ENCODE measurements around the gene MBLAC1.

Gene MBLAC1
- 0.34 to 2.6 (median 1.0) reads per million in 17 experiments for total RNA-seq

DNA sequence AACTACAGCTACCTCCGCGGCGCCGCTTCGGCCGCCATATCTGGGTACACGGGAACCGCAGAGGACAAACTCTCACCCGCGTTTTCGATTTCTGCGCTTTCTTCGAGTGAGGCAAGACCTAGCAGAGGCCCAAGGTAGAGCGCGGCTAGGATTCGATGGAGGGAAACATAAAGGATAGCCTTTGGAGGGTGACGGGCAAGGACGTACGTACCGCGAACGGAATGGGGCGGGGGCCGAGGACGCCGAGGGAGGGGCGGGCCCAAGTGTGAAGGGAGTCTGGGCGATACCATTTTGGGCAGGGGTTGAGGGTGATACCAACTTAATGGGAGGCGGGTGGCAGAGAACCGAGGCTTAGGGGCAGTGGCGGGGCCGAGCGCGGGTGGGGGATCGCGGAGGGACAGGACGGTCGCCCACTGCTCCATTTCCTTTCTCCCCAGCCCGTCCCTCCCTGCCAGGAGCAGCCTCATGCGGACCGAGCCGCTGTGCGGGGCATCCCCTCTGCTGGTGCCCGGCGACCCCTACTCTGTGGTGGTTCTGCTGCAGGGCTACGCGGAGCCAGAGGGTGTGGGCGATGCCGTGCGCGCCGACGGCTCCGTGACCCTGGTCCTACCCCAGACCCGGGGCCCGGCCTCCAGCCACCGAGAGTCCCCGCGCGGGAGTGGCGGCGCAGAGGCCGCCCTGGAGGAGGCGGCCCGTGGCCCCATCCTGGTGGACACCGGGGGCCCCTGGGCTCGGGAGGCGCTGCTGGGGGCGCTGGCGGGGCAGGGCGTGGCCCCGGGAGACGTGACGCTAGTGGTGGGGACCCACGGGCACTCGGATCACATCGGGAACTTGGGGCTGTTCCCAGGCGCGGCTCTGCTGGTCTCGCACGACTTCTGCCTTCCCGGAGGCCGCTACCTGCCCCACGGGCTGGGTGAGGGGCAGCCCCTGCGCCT, at the start of gene MBLAC1:
Gene MBLAC1 (plus strand): TSS at position 37 of the 935 bp plus-strand sequence. CDS start 429 bp downstream, at position 466.
- DNase-seq = peak; percentile 91 to 95 (median 94)

DNA sequence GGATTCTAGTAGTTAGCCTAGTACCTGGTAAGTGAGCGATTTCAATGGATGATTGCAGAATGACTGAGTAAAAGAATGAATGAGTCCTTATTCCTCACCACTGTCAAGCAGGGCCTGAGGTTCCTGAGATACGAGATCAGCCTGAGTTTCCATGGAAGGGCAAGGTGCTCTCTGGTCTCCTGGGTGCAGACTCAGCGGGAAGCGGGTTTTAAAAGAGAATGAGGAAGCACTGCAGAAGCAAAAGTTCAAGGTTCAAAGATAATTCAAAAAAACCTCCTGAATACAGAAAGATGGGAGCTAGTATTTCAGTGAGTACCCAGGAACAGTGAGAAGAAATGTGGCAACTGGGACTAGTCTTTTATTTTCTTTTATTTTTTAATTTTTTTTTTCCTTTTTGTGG, 49.6 kb upstream of the MBLAC1 start:
- no peak for DNase-seq

DNA sequence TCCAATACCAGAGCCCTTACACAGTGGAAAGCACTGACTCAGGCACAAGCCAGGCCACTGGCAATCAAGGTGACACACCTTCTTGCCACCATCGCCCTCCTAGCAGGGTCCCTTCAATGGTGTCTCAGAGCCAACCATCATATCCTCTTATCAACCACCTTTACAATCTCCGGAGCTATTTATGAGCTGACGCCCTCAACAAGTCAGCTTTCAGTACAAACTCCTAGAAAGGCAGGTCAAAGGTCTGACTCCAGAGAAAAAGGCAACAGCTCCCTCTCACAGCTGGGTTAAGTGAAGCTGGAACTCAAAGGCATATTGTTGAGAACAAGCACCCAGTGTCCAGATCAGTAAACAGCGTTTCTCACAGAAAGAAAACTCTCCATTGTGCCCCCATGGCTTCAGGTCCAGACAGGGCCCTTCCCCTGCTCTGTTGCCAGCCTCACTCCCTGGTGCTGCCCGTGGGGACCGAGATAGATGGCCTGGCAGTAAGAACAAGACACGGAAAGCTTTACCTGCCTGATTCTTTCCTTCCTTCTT, 47.7 kb upstream of the MBLAC1 start:
- DNase-seq = no peak

GRCh38 chr7:100080907-100081534, 45.7 kb upstream of the MBLAC1 start:
- peak; percentile 22 to 38 (median 30) for DNase-seq

- peak; percentile 99 for DNase-seq
Measured at GRCh38 chr7:100081535-100082102, 45.1 kb upstream of the MBLAC1 start, which contains the start of gene ZNF3. TSS of gene ZNF3 (minus strand) at chr7:100081723. CDS start at chr7:100077357, 4,366 bp downstream.

DNA sequence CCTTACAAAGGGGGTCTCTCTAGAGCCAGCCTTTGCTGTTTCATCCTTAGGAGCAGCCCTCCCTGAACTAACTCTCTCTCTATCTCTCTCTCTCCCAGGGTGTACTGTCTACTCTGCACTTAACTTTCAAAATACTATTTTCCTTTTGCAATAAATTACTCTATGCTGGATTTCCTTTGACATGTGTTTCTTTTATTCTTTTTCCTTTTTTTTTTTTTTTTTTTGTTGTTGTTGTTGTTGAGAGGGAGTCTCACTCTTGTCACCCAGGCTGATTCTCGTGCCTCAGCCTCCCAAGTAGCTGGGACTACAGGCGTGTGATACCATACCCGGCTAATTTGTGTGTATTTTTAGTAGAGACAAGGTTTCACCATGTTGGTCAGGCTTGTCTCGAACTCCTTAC, 43.8 kb upstream of the MBLAC1 start:
- no peak for DNase-seq

- no peak for DNase-seq
Measured at GRCh38 chr7:100085515-100085914, 41.3 kb upstream of the MBLAC1 start.

DNA sequence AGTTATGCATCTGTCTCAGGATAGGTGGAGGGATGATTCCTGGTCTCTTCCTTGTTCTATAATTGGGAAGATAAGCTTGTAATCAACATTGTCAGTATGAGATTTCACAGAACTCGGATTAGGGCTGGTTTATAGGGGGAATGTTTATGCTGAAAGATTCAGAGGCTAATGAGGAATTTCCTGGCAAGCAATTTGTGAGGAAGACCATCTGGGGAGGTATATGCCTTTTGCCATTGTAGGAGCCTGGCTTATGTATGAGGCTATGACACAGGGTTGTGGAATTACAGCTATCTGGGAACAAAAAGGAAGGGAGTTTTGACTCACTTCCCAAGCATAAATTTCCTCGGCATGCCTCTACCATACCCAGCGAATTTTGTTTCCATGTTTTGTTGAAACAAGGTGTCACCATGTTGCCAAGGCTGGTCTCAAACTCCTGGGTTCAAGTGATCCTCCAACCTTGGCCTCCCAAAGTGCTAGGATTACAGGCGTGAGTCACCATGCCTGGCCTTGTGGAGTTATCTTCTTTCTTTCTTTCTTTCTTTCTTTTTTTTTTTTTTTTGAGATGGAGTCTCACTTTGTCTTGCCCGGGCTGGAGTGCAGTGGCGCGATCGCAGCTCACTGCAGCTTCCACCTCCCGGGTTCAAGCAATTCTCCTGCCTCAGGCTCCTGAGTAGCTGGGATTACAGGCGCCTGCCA, 39.6 kb upstream of the MBLAC1 start:
- DNase-seq = no peak

DNA sequence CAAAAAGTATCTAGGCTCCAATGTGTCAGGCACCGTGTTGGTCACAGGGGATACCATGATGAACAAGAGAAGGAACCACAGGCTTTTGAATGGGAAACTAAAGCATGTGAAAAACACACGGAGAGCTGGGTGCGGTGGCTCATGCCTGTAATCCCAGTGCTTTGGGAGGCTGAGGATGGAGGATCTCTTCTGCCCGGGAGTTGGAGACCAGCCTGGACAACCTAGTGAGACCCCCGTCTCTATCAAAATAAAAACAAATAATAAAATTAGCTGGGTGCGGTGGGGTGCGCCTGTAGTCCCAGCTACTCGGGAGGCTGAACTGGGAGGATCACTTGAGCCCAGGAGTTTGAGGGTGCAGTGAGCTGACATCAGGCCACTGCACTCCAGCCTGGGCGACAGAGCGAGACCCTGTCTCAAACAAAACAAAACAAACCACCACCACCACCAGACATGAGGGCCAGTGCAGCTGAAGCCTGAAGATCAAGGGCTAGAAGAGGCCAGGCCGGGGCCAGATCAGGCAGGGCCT, 38.6 kb upstream of the MBLAC1 start:
- DNase-seq = no peak

- peak; percentile 81 to 95 (median 88) for DNase-seq
Measured at GRCh38 chr7:100088621-100089457, 37.9 kb upstream of the MBLAC1 start, which contains the start of gene COPS6. TSS of gene COPS6 (plus strand) at chr7:100088969. CDS start at chr7:100088991, 22 bp downstream.

GRCh38 chr7:100089458-100090196, 37.1 kb upstream of the MBLAC1 start:
- peak in 1 of 4 experiments; percentile 9 for DNase-seq

DNA sequence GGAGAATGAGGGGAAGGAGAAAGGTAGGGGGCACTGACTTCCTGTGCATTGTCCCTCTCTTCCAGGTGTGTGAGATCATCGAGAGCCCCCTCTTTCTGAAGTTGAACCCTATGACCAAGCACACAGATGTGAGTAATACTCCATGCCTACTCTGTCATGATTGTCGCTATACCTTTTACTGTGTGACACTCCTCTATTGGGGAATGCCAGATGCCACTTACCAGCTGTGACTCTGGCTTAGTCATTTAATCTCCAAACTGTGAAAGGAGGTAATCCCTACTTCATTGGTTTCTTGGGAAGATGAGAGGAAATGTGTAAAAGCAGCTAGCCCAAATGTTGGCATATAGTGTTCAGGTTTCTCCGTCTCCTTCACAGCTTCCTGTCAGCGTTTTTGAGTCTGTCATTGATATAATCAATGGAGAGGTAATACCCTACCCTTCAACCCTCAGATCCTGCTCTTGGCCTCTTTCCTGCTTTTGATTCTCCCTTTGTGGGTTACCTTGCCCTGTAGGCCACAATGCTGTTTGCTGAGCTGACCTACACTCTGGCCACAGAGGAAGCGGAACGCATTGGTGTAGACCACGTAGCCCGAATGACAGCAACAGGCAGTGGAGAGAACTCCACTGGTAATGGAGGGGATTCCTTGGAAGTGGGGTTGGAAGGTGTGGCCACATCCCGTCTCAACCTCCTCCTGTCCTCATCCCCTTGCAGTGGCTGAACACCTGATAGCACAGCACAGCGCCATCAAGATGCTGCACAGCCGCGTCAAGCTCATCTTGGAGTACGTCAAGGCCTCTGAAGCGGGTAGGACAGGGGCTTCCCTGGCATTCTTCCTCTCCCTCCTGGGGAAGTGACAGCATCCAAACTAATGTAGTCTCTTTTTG, 36.0 kb upstream of the MBLAC1 start:
- DNase-seq = no peak

DNA sequence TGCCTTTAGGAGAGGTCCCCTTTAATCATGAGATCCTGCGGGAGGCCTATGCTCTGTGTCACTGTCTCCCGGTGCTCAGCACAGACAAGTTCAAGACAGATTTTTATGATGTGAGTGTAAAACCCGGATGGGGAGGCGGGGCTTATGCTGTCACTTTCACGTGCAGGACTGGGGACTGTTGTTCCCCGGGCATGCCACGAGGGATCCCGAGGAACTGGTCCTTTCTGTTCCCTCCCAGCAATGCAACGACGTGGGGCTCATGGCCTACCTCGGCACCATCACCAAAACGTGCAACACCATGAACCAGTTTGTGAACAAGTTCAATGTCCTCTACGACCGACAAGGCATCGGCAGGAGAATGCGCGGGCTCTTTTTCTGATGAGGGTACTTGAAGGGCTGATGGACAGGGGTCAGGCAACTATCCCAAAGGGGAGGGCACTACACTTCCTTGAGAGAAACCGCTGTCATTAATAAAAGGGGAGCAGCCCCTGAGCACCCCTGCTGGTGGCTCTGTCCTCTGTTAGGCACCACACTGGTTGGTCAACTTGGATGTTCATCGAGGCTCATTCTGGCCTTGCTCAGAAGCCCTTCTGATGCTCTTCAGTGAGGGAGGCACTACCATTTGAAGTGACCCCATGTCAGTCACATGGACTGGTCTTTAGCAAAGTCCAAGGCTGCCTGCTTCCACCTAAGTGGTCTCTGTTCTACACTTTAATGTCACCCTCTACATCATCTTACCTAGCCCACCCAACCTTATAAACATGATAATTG, 35.2 kb upstream of the MBLAC1 start:
- DNase-seq = peak in 1 of 4 experiments; percentile 14

GRCh38 chr7:100093054-100093453, 33.7 kb upstream of the MBLAC1 start:
- DNase-seq = no peak

DNA sequence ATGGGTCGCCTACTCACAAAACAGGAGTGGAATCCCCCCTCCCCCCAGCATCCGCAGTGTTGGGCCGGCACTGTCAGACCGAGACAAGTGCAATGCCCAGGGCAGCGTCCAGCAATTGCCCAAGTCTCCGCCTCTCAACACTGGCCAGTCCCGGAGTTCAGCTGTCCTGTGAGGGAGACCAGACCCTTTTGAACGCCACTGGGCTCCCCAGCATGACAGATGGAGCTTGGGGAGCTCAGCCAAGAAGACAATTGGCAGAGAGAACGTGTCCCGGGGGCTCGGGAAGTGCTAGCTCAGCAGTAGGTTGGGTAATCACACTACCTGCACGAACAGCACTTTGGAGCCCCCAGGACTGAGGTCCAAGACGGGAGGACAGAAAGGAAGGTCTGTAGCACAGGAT, 33.3 kb upstream of the MBLAC1 start:
- DNase-seq = no peak

DNA sequence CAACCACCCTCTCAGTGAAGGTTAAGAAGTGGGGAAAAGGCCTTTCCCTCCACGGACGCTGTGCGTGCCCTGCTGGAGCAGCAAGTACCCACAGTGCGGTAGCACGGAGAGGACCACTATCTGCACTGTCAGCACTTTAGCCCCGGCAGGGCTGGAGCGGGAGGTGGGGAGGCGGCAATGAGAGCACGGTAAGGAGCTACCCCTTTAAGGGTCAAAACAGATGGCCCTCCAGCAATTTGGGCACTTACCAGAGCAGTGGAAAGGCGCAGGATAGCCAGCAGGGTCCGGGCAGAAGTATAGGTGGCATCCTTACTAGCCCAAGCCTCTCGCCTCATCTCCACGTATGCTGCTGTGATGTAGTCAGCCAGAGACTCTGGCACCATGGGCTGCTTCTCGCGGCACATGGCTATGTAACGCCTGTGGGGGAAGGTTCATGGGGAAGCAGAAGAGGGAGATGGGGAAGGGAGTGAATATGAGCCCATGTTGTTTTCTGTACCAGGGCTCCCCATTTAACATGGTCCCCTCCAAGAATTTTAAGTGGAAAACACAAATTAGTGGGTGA, 32.8 kb upstream of the MBLAC1 start:
- DNase-seq = no peak

DNA sequence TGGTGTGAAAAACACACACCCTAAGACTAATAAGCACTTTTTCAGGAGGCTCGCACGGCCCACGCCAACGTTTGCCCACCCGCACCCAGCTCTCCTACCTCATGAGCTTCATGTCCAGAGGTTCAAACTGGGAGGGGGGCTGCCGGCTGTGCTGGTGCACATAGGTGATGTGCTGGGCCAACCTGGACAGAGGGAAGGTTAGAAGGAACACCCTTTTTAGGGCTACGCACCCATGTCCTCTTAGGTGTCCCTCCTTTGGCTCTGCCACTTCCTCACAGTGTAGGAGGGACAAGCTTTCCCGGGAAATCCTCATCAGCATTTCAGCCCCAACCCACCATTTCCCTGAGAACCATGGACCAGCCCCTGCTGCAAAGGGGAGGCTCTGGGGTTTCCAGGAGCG, 31.5 kb upstream of the MBLAC1 start:
- no peak for DNase-seq

DNA sequence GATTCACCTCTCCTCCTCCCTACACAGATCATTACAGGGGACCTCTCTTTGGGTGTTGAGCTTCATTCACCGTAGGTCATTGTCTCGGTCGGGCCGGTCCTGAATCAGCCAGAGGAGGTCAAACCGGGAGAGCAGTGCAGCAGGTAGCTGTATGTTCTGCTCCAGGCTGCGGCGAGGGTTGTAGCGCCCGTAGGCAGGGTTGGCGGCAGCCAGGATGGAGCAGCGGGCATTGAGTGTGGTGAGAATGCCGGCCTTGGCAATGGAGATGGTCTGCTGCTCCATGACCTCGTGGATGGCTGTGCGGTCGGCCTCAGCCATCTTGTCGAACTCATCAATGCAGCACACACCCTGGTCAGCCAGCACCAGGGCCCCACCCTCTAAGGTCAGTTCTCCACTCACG, 31.1 kb upstream of the MBLAC1 start:
- DNase-seq = no peak

Measured in suppressor macrophage (primary cell).